ENCODE measurements around the gene SPC25. TPM values are rescaled to one million over a fixed set of nuclear protein-coding genes. Genes with fewer than 3 reads are reported as not detected.
A peak's percentile ranks its signal among the peaks of the same experiment; 100 is the strongest.

The SPC25 gene
- total and polyA plus RNA-seq, 9 of the 15 experiments (the other 6 are each of a cell fraction or from before 2014, with no cell fraction given), result 44.8 to 100 (median 75.0) TPM

GRCh38 chr2:168907940-168908662 is 17.9 kb upstream of the SPC25 start (continued):
- peak; percentile 81 for TF ChIP-seq TEAD4 (IDR thresholded peaks at IDR 0.05; ENCODE audit: low read length)
- no peak for TF ChIP-seq TEAD4 (CRISPR knock-in tag; IDR thresholded peaks at IDR 0.05; ENCODE audit: borderline replicate concordance)
- TF ChIP-seq POLR2AphosphoS5 (IDR thresholded peaks at IDR 0.05; ENCODE audit: control insufficient read depth, insufficient read depth, low read depth, low read length), result 0 out of 2 replicates have a peak, but pooled peaks have one; percentile 34
- no peak for TF ChIP-seq ID3 (CRISPR knock-in tag; IDR thresholded peaks at IDR 0.05)
- TF ChIP-seq ID3 (tag; IDR thresholded peaks at IDR 0.05), result peak; percentile 89
- TF ChIP-seq SMC3 (conservative IDR thresholded peaks at IDR 0.05; ENCODE audit: insufficient read depth, low read depth, low read length), result 0 out of 2 replicates have a peak, but pooled peaks have one; percentile 4
- TF ChIP-seq CBX1 (IDR thresholded peaks at IDR 0.05; ENCODE audit: low read depth), result no peak; the same call in 1 of the 2 replicates
- TF ChIP-seq NFE2L1 (tag; IDR thresholded peaks at IDR 0.05; ENCODE audit: borderline replicate concordance, low read depth), result no peak
- TF ChIP-seq JUNB (CRISPR knock-in tag; conservative IDR thresholded peaks at IDR 0.05), result no peak
- TF ChIP-seq ETV1 (tag; conservative IDR thresholded peaks at IDR 0.05; ENCODE audit: low read depth), result peak; percentile 17; the same call in 1 of the 2 replicates
- TF ChIP-seq CHCHD3 (CRISPR knock-in tag; IDR thresholded peaks at IDR 0.05), result no peak

Measured in K562 (cell line).